ENCODE measurements around the gene CSF1.

DNA sequence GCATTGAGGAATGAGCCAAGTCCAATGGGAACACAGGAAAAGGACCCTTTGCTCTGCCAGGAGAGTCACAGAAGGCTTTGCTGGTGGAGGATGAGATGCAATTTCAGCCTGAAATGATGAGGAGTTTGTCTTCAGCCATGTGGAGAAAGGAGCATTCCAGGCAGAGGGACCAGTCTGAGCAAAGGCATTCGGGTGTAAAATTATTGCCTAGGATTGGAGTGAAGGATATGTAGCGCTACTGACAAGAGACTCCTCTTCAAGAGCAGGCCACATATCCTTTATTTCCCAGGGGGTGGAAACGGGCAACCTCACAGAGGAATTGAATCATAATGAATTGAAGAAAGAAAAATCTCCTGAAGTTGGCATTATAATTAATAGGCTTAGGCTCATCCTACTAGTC lies 1.1 kb upstream of the CSF1 start:
- TF ChIP-seq POLR2A (IDR thresholded peaks at IDR 0.05): no peak
- TF ChIP-seq, protein P1, sequence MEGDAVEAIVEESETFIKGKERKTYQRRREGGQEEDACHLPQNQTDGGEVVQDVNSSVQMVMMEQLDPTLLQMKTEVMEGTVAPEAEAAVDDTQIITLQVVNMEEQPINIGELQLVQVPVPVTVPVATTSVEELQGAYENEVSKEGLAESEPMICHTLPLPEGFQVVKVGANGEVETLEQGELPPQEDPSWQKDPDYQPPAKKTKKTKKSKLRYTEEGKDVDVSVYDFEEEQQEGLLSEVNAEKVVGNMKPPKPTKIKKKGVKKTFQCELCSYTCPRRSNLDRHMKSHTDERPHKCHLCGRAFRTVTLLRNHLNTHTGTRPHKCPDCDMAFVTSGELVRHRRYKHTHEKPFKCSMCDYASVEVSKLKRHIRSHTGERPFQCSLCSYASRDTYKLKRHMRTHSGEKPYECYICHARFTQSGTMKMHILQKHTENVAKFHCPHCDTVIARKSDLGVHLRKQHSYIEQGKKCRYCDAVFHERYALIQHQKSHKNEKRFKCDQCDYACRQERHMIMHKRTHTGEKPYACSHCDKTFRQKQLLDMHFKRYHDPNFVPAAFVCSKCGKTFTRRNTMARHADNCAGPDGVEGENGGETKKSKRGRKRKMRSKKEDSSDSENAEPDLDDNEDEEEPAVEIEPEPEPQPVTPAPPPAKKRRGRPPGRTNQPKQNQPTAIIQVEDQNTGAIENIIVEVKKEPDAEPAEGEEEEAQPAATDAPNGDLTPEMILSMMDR (IDR thresholded peaks at IDR 0.05): no peak

Data from Peyer's patch (tissue), 4 donors.